Measurements from ENCODE around the gene TNNT3. TPM values are rescaled to one million over a fixed set of nuclear protein-coding genes. Genes with fewer than 3 reads are reported as not detected.

Gene TNNT3
- total RNA-seq, 1 experiment from 2014 or later: not detected

DNA sequence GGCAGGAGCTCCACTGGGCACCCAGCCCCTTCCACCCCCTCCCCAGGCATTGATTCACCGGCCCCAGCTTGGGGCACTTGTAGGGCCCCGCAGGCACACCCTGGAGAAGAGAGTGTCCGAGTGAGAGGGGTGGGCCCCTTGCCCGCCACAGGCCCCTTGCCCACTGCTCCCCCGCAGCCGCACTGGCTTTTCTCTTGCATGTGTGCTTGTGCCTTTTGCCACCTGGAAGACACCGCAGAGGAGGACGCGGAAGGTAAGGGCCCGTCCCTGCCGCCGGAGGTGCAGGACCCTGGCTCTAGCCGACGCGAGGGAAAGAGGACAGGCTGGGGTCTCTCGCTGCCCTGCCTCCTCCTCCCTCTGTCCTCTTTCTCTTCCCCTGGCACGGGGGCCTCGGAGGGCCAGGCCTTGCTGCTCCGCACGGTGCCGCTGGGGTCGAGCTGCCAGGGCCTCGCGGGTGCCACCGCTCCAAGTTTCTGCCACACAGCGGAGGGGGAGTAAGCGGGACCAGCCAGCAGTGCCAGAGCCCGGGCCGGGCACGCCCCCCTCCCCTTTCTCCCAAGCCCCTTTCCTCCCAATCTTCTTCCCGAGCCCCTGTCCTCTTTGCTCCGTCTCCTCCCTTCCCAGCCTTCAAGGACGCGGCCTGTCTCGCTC is 9.5 kb downstream of the TNNT3 start:
- H3K27ac Mint-ChIP-seq (ENCODE audit: unreplicated experiment): no peak overlapping the region
- TF ChIP-seq, protein P1, sequence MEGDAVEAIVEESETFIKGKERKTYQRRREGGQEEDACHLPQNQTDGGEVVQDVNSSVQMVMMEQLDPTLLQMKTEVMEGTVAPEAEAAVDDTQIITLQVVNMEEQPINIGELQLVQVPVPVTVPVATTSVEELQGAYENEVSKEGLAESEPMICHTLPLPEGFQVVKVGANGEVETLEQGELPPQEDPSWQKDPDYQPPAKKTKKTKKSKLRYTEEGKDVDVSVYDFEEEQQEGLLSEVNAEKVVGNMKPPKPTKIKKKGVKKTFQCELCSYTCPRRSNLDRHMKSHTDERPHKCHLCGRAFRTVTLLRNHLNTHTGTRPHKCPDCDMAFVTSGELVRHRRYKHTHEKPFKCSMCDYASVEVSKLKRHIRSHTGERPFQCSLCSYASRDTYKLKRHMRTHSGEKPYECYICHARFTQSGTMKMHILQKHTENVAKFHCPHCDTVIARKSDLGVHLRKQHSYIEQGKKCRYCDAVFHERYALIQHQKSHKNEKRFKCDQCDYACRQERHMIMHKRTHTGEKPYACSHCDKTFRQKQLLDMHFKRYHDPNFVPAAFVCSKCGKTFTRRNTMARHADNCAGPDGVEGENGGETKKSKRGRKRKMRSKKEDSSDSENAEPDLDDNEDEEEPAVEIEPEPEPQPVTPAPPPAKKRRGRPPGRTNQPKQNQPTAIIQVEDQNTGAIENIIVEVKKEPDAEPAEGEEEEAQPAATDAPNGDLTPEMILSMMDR (IDR thresholded peaks at IDR 0.05; ENCODE audit: unreplicated experiment): no peak
- H3K4me3 Mint-ChIP-seq (ENCODE audit: low read depth, unreplicated experiment): no peak overlapping the region
- CTCF ChIA-PET: interaction anchor here (0.7 kb wide), 1 partner anchor 47 kb away, joined by 3 read pairs; no protein-coding TSS in a partner anchor
- no peaks in the 10 kb centered on the region for H3K36me3 Mint-ChIP-seq (ENCODE audit: insufficient read depth, unreplicated experiment)
- no peaks in the 10 kb centered on the region for H3K9me3 Mint-ChIP-seq (ENCODE audit: low read depth, unreplicated experiment)
- intact Hi-C loops (cut with micrococcal nuclease; ENCODE audit: unreplicated experiment): no loop called here
- no TSS peak for BruUV-seq (replicated peaks)
- H3K27me3 Mint-ChIP-seq (ENCODE audit: unreplicated experiment): peaks cover 77% of the 10 kb centered on the region
- no peaks in the 10 kb centered on the region for H3K4me1 Mint-ChIP-seq (ENCODE audit: low read depth, unreplicated experiment)
- DNase-seq: no peak

DNA sequence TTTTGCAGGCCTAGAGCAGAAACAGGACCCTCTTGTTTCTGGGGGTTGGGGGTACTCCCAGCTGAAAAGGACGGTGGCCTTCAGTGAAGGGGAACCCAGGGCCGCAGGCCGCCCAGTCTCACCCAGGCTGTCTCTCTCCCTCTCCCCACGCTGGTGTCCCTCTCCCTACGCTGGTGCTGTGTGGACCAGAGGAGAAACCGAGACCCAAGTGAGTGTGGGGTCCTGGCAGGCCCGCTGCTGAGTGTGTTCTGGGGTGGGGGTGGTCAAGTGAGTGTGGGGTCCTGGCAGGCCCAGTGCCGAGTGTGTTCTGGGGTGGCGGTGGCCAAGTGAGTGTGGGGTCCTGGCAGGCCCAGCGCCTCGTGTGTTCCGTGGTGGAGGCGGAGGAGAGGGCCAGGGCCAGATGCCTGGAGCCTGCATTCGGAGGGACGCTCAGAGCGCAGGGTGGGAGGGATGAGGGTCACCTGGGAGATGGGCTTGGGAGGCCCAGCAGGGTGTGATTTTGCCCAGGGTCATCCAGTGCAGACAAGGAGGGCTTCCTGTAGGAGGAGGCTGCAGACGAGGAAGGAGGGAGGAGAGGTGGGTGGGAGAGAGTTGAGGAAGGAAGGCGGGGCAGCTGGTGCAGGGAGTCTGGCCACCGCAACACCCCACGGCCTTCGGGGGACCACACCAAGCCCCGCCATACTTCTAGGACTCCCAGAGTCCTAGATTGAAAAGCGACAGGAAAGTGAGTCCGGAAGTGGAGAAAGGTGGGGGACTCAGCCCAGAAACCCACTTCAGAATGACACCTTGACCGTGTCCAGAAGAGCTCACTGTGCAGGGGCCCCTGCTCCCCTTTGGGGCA is 10.3 kb downstream of the TNNT3 start:
- no peak overlapping the region for H3K27ac Mint-ChIP-seq (ENCODE audit: unreplicated experiment)
- TF ChIP-seq, protein P1 (IDR thresholded peaks at IDR 0.05; ENCODE audit: unreplicated experiment): no peak
- no peaks in the 10 kb centered on the region for H3K4me1 Mint-ChIP-seq (ENCODE audit: low read depth, unreplicated experiment)
- H3K36me3 Mint-ChIP-seq (ENCODE audit: insufficient read depth, unreplicated experiment): no peaks in the 10 kb centered on the region
- H3K4me3 Mint-ChIP-seq (ENCODE audit: low read depth, unreplicated experiment): no peak overlapping the region
- DNase-seq: no peak
- CTCF ChIA-PET: interaction anchor here (0.7 kb wide), 1 partner anchor 48 kb away, joined by 3 read pairs; no protein-coding TSS in a partner anchor
- H3K27me3 Mint-ChIP-seq (ENCODE audit: unreplicated experiment): peaks cover 74% of the 10 kb centered on the region
- H3K9me3 Mint-ChIP-seq (ENCODE audit: low read depth, unreplicated experiment): no peaks in the 10 kb centered on the region
- BruUV-seq (replicated peaks): no TSS peak
- intact Hi-C loops (cut with micrococcal nuclease; ENCODE audit: unreplicated experiment): no loop called here

DNA sequence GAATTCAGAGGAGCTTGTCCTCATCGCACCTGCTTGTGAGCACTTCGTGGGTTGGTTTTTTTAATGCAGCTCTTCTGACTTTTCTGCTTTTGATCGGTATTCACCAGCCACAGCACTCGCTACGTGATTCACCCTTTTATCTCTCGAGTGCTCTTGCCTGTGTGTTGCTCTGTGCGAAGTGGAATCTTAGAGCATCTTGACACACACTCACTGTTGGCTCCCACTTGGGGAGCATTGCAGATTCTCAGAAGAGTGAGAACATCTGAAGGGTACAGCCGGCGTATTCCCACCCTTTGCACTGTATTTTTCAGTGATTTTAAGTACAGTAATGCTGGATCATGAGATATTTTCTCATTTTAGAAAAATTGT is 10.9 kb downstream of the TNNT3 start:
- Mint-ChIP-seq H3K9me3 (ENCODE audit: low read depth, unreplicated experiment) (no peaks in the 10 kb centered on the region), H3K4me3 (ENCODE audit: low read depth, unreplicated experiment) (no peak overlapping the region), H3K27me3 (ENCODE audit: unreplicated experiment) (peaks cover 74% of the 10 kb centered on the region), H3K4me1 (ENCODE audit: low read depth, unreplicated experiment) (no peaks in the 10 kb centered on the region), H3K36me3 (ENCODE audit: insufficient read depth, unreplicated experiment) (no peaks in the 10 kb centered on the region), H3K27ac (ENCODE audit: unreplicated experiment) (no peak overlapping the region)
- TF ChIP-seq, protein P1 (IDR thresholded peaks at IDR 0.05; ENCODE audit: unreplicated experiment): no peak
- CTCF ChIA-PET: no interaction called here
- BruUV-seq (replicated peaks): no TSS peak
- no peak for DNase-seq
- intact Hi-C loops (cut with micrococcal nuclease; ENCODE audit: unreplicated experiment): no loop called here

DNA sequence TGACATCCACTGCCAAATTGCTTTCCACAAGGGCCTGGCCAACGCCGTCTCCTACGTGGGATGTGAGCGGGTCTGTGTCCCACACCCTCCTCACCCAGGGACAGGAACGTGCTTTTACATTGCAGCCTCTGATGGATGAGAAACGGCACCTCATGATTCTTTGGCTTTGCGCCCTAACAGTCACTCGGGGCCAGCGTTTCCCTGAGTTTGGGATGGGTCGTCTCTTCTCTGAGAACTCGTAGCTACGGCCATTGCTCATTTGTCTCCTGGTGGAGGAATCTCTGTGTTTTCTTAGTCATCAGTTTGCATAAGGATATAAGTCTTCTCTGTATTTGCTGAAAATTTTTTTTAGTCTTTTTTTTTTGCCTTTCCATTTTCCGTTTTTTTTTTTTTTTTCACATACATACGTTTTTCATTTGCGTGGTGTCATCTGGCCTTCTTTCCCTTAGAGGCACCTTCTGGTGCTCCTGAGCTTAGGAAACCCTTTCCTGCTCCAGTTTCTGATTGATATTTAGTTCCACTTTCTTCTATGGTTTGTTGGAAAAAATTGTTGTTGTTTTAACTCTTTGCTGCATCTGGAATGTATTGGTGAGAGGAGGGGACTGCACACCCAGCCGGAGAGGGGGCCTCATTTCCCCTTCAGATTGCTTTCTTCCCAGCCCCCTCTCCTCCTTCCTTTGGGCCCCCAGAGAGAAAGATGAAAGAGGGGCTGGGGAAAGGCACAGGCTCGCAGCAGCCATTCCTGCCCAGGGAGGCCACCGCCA is 12.0 kb downstream of the TNNT3 start:
- Mint-ChIP-seq H3K27me3 (ENCODE audit: unreplicated experiment) (peaks cover 66% of the 10 kb centered on the region), H3K4me3 (ENCODE audit: low read depth, unreplicated experiment) (no peak overlapping the region), H3K9me3 (ENCODE audit: low read depth, unreplicated experiment) (no peaks in the 10 kb centered on the region), H3K27ac (ENCODE audit: unreplicated experiment) (no peak overlapping the region), H3K4me1 (ENCODE audit: low read depth, unreplicated experiment) (no peaks in the 10 kb centered on the region), H3K36me3 (ENCODE audit: insufficient read depth, unreplicated experiment) (no peaks in the 10 kb centered on the region)
- DNase-seq: no peak
- BruUV-seq (replicated peaks): no TSS peak
- CTCF ChIA-PET: no interaction called here
- intact Hi-C loops (cut with micrococcal nuclease; ENCODE audit: unreplicated experiment): no loop called here
- TF ChIP-seq, protein P1 (IDR thresholded peaks at IDR 0.05; ENCODE audit: unreplicated experiment): no peak
